ENCODE results near the gene STX1A.

GRCh38 chr7:73685311-73685710 is 34.2 kb downstream of the STX1A start:
- TF ChIP-seq POLR2A (IDR thresholded peaks at IDR 0.05; ENCODE audit: low read depth, low read length), result no peak
- no peak for TF ChIP-seq POLR2AphosphoS5 (IDR thresholded peaks at IDR 0.05; ENCODE audit: low read depth, low read length)
